Activated T-cell treated with anti-CD3 and anti-CD28 coated beads, Interleukin-2, amount 50 U/mL, for 48 hours (primary cell): ENCODE measurements around the gene SEMA3F.

ENCODE experiments used
- DNase-seq, 2 experiments: peaks; one replicate each; pipeline ENCODE4 v3.0.0-alpha.2; 2020

Gene SEMA3F

DNA sequence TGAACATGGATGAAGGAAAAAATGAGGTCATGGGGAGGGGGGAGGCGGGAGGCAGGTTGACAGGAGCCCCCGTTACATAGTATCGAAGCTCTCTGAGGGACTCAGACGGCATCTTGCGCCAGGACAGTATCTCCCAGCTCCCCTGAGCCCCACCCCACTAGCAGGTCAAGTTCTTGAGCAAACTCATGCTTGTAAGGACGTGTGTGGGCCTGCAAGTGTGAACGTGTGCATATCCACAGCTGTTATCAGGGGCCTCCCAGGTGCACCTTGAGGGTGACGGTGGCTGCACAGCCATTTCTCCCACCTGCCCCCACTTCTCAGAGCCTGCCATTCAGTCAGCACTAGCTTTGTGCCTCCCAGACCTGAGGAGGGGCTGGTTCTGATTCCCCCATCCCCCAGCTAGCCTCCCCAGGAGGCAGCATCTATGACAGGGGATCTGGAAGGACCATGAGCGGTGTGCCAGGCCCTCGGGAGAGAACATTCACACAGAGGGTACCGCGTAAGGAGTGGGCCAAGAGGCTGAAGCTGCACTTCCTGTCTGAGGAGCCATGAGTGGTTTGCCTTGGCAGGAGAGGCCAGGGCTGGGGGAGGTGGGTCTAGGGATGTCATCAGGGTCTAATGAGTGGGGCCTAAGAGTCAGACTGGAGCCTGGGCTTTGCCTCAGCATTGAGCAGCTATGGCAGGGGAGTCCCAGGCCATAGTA is 2.9 kb downstream of the SEMA3F start:
- DNase-seq: no peak

- DNase-seq: no peak
Measured at GRCh38 chr3:50158530-50159146, 3.5 kb downstream of the SEMA3F start.

GRCh38 chr3:50160561-50160983 is 5.4 kb downstream of the SEMA3F start:
- no peak for DNase-seq

- no peak for DNase-seq
Measured at GRCh38 chr3:50161320-50161719, 6.2 kb downstream of the SEMA3F start.

GRCh38 chr3:50162034-50162883 is 7.1 kb downstream of the SEMA3F start:
- no peak for DNase-seq

GRCh38 chr3:50163572-50164455 is 8.7 kb downstream of the SEMA3F start:
- no peak for DNase-seq

- DNase-seq: no peak
Measured at GRCh38 chr3:50164481-50164880, 9.4 kb downstream of the SEMA3F start.

GRCh38 chr3:50164984-50165909 is 10.1 kb downstream of the SEMA3F start:
- DNase-seq: no peak

DNA sequence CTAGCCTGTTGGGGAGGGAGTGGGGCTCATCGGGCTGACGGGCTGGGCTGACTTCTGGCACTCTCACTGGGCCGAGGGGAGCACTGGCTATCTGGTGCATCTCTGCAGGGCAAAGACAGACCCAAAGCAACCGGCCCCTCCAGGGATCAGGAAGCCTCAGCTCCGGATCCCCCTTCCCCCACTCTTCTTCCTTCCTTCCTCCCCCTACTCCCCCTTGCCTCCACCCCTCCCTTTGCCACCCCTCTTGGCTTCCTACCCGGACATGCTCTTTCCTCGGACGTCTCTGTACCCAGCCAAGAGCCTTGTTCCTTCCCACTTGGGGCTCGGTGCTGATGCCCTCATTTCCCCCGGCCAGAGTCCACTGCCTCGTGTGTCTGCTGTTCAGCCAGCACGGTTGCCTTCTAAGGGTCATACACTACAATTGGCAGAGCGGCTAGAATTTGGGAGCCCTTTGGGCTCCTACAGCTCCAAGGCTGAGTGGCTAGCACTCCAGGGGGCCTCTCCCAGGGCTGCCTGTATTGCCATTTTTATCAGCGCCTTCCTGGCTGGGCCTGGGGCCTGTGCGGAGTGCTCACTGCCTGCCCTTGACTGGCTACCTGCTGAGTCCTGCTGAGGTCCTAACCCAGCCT is 10.9 kb downstream of the SEMA3F start:
- no peak for DNase-seq

DNA sequence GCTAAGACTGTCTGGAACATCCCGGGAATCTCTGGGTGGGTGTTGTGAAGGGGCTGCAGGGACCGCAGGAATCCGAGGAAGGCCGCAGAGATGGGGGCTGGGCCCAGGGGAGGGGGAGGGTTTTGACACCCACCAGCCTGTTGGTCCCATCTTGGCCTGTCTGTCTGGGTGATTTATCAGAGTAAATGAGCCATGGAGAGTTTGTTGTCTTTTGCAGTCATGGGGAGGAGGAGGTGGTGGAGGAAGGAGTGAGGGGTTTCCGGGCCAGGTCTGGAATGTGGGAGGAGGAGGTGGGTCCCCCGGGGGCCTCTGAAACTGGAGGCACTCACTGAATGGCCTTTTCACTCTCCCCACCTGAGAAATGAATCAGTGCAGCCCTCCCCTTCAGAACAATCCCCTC is 11.5 kb downstream of the SEMA3F start:
- DNase-seq: no peak

DNA sequence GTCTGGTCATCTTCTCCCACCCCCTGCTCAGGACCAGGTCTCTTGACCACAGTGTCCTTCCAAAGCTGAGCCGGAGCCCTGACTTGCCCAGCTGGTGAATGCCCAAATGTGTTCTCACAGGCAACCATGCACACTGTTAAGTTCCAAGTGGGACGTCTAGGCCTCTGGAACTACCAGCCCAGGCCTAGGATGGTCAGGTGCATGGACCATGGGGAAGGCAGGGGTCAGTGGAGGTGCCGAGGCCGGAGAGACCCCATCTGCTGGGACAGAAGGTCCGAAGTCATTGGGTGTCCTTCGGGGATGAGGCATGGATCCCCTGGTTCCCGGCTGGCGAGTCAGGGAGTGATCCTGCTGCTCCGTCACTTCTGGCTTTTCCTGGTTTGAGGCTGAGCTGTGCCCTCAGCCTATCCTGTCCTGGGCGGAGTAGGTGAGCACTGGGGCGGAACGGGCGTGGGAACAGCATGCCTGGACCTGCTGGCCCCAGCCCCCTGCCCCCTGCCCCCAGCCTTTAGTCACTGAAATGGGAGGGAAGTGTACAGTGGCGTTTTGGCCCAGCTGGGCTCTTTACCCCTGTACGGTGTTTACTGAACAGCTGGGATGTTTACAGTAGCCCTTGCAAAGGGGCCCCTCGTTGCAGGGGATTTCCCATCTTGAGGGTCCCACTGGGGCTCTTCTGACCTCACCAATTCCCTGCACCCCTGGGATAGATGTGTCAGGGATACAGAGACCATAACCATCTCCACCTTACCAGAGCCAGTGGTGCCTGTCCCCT is 12.1 kb downstream of the SEMA3F start:
- no peak for DNase-seq

DNA sequence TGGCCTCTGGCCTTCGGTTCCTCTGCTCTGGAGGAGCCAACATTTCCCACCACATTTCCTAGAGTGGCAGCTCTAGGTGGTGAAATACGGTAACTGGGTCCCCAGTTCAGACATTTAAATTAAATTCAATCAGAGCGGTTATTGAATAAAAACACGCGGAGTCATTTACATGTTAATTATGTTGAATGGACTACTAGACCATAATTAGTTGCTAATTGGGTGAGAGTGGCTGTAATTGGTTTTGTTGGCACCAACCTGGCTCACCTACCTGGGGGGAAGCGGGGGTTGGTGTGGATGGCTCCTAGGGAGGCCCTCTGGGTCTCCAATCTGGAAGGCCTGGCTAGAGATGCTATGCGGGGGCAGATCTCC is 12.7 kb downstream of the SEMA3F start:
- no peak for DNase-seq

- DNase-seq: no peak
Measured at GRCh38 chr3:50168388-50168787, 13.3 kb downstream of the SEMA3F start.

DNA sequence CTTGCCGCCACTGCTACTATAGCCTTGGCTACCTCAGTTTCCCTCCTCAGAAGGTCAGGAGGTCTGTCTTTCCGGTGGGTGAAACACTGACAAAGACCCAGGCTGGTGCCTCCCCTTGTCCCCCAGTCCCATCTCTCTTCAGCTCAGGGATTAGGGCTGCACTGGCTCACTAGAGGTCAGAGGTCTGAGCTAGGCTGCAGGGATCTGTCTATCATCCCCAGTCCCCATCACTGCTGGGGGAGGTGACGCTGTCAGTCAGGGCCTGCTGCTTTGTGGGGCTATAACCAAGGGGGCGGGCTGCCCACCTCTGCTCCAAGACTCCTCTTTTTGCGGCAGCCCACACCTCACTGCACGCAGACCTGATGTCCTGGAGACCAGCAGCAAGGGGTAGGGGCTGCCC is 13.7 kb downstream of the SEMA3F start:
- DNase-seq: no peak

GRCh38 chr3:50169232-50169832 is 14.2 kb downstream of the SEMA3F start:
- no peak for DNase-seq

DNA sequence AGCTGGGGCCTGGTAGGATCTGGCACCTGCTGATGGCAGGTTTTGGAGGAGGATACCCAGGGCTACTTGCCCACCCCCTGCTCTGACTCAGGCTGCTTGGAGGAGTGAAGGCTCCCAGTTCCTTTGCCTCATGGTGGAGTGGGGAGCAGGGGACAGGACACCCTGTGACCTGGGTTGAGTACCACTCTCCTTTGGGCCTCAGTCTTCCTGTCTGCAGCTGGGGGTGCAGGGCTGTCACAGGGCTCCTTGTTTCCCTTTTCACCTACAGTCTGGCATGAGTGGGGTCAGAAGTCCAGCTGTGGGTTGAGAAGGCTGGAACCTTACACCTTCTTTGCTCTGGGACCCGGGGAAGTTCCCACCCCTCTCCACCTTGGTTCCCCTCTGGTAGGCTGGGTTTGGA is 14.7 kb downstream of the SEMA3F start:
- no peak for DNase-seq

GRCh38 chr3:50170689-50171088 is 15.6 kb downstream of the SEMA3F start:
- no peak for DNase-seq

DNA sequence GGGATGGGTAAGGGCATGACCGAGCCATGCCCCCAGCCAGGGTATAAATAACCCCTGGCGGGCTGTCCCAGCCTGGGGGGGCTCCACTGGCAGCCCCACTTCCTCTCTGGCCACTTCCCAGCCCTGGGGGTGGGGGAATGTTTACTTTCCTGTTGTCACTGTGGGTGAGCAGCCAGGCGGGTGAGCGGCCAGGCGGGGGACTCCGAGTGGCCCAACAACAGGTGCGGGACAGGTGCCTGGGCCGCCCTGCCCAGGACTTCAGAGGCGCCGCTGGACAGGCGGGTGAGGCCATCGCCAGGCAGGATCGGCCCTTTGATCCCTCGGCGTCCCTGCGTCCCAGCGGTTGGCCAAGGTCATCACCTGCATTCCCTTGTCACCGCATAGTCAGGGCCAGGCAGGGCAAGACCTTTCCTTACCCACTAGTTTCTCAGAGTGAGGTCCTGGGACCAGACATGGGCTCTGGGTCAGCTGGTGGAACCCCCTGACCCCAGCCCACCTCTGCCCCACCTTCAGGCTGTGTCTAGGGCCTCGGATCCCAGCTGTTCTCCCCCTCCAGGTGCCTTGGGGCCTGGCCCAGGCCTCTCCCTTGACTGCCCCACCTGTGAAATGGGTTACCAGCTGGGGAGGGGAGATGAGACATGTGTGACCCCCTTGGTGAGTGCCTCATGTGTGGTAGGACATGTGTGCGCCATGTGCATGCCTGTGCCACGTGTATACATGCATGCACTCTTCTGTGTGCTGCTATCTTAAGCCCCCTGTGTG is 16.6 kb downstream of the SEMA3F start:
- DNase-seq: no peak

GRCh38 chr3:50172626-50173220 is 17.6 kb downstream of the SEMA3F start:
- DNase-seq: no peak
